K562 (cell line): ENCODE measurements around the gene PRTFDC1. TPM values are rescaled to one million over a fixed set of nuclear protein-coding genes. Genes with fewer than 3 reads are reported as not detected.
A peak's percentile ranks its signal among the peaks of the same experiment; 100 is the strongest.

Experiments used
- ARNT ChIP-seq, 2 experiments: fragments of 450-650 bp; IDR thresholded peaks; 2 replicates each; pipeline ENCODE4 v1.6.1; 2016; ENCODE audit warnings: mild to moderate bottlenecking in 1 of 2
- BRF1 ChIP-seq: IDR thresholded peaks from 3 replicates; pipeline ENCODE4 v1.6.1; 2011; ENCODE audit warnings: borderline replicate concordance, mild to moderate bottlenecking; ENCODE audit not compliant: insufficient read length; ENCODE audit errors: extremely low read depth
- CBX1 ChIP-seq: sonication (generic); IDR thresholded peaks from 2 replicates; pipeline ENCODE4 v1.6.1; 2016; ENCODE audit warnings: antibody characterized with exemption, low read depth, mild to moderate bottlenecking
- DPF2 ChIP-seq: fragments of 450-650 bp; IDR thresholded peaks from 2 replicates; pipeline ENCODE4 v1.6.1; 2016
- ERF ChIP-seq: fragments of 450-650 bp; formaldehyde crosslinking; IDR thresholded peaks from 2 replicates; pipeline ENCODE4 v1.4.0; 2020; ENCODE audit warnings: mild to moderate bottlenecking, mixed read lengths
- FOXM1 ChIP-seq, 2 experiments: fragments of 450-650 bp in 1 of 2; sonication (generic) in 1 of 2; formaldehyde crosslinking in 1 of 2; IDR thresholded peaks; 2 replicates each; pipeline versions ENCODE4 v1.6.1 to v1.9.0; 2017 to 2022; ENCODE audit warnings: low read depth in 2 of 2, mild to moderate bottlenecking in 2 of 2, missing genetic modification reagents in 1 of 2, moderate library complexity in 1 of 2
- HDGF ChIP-seq: fragments of 450-650 bp; IDR thresholded peaks from 2 replicates; pipeline ENCODE4 v1.6.1; 2016
- HNRNPUL1 ChIP-seq: fragments of 200-400 bp; formaldehyde crosslinking; IDR thresholded peaks from 2 replicates; pipeline ENCODE4 v1.6.1; 2017; ENCODE audit warnings: low read length
- KLF1 ChIP-seq: fragments of 450-650 bp; IDR thresholded peaks from 2 replicates; pipeline ENCODE4 v1.6.1; 2016; ENCODE audit warnings: missing genetic modification characterization, missing compliant biosample characterization
- NFATC3 ChIP-seq: fragments of 450-650 bp; IDR thresholded peaks from 2 replicates; pipeline ENCODE4 v1.6.1; 2017; ENCODE audit warnings: mild to moderate bottlenecking
- NFE2L1 ChIP-seq: fragments of 450-650 bp; IDR thresholded peaks from 2 replicates; pipeline ENCODE4 v1.6.1; 2016; ENCODE audit warnings: missing genetic modification characterization, low read depth, mild to moderate bottlenecking, missing compliant biosample characterization, moderate library complexity, borderline replicate concordance
- NRF1 ChIP-seq, 2 experiments: fragments of 450-650 bp; IDR thresholded peaks in 1 of 2; conservative IDR thresholded peaks in 1 of 2; 2 replicates each; pipeline ENCODE4 v1.6.1; 2014; ENCODE audit warnings: mild to moderate bottlenecking in 2 of 2
- RBM39 ChIP-seq: fragments of 200-400 bp; formaldehyde crosslinking; optimal IDR thresholded peaks from 2 replicates; pipeline ENCODE3; 2018; ENCODE audit warnings: low read depth, low read length
- TEAD4 ChIP-seq, 2 experiments: sonication (generic) in 1 of 2; formaldehyde crosslinking in 1 of 2; IDR thresholded peaks; 2 replicates each; pipeline versions ENCODE4 v1.6.1 to v1.8.0; 2012 to 2022; ENCODE audit warnings: borderline replicate concordance in 1 of 2, inconsistent platforms in 1 of 2, low read length in 1 of 2, mild to moderate bottlenecking in 1 of 2, missing genetic modification reagents in 1 of 2
- ZEB2 ChIP-seq: fragments of 450-650 bp; IDR thresholded peaks from 2 replicates; pipeline ENCODE4 v1.6.1; 2016
- ZNF175 ChIP-seq: fragments of 200-800 bp; sonication (Bioruptor generic); IDR thresholded peaks from 2 replicates; pipeline ENCODE4 v1.6.1; 2016; ENCODE audit warnings: low read depth, mild to moderate bottlenecking, missing genetic modification characterization, missing compliant biosample characterization
- ZNF217 ChIP-seq: sonication (generic); formaldehyde crosslinking; IDR thresholded peaks from 2 replicates; pipeline ENCODE4 v1.8.0; 2022; ENCODE audit warnings: mild to moderate bottlenecking, missing genetic modification reagents
- ZNF436 ChIP-seq: fragments of 250-450, 450-650 bp; sonication (Bioruptor Pico); formaldehyde crosslinking; IDR thresholded peaks from 2 replicates; pipeline ENCODE4 v1.7.0; 2020; ENCODE audit warnings: mild to moderate bottlenecking
- ZNF583 ChIP-seq: fragments of 250-450 bp; sonication (Bioruptor Pico); IDR thresholded peaks from 2 replicates; pipeline ENCODE4 v1.4.0; 2020
- ZZZ3 ChIP-seq: fragments of 450-650 bp; IDR thresholded peaks from 2 replicates; pipeline ENCODE4 v1.6.1; 2016; ENCODE audit warnings: antibody characterized with exemption, mild to moderate bottlenecking, moderate library complexity
- polyA plus RNA-seq, 8 experiments: library from polyadenylated mRNA; depleted of rRNA in 4 of 8; stranded (reverse) in 5 of 8; unstranded in 3 of 8; fragments of >200 nt; fragmentation: Nextera tagmentation in 2 of 8; fragmentation: Illumina TruSeq in 1 of 8; extraction: Ambion mirVana in 2 of 8; extraction: Trizol in 1 of 8; gene quantifications; 2 replicates each; pipeline versions ENCODE4 v1.2.1 to v1.2.3, GENCODE V29; 2011 to 2014; ENCODE audit warnings: inconsistent platforms in 1 of 8, missing spikeins in 1 of 8
- total RNA-seq, 7 experiments: library from RNA; depleted of rRNA in 6 of 7; stranded (reverse); fragments of >200 nt in 6 of 7; fragmentation: Illumina TruSeq in 2 of 7; extraction: Trizol in 2 of 7; gene quantifications; 2 replicates each; pipeline versions ENCODE4 v1.2.1 to v1.2.3, GENCODE V29; 2011 to 2021; ENCODE audit warnings: low replicate concordance in 1 of 7
- TF ChIP-seq, protein P1 (sequence below): conservative IDR thresholded peaks from 2 replicates; pipeline ENCODE4 v1.6.1; 2011; ENCODE audit warnings: low read depth, mild to moderate bottlenecking, low read length; ENCODE audit not compliant: control insufficient read depth
- TF ChIP-seq, protein P2 (sequence below): fragments of 450-650 bp; IDR thresholded peaks from 2 replicates; pipeline ENCODE4 v1.6.1; 2017; ENCODE audit warnings: antibody characterized with exemption
- TF ChIP-seq, protein P3 (sequence below): fragments of 450-650 bp; IDR thresholded peaks from 2 replicates; pipeline ENCODE4 v1.6.1; 2016
- TF ChIP-seq, protein P4 (sequence below): fragments of 450-650 bp; formaldehyde crosslinking; IDR thresholded peaks from 2 replicates; pipeline ENCODE4 v1.4.0; 2022; ENCODE audit warnings: missing genetic modification characterization

PRTFDC1 gene
- total and polyA plus RNA-seq, 9 of the 15 experiments (the other 6 are each of a cell fraction or from before 2014, with no cell fraction given) = 7.0 to 27.6 (median 10.0) TPM

DNA sequence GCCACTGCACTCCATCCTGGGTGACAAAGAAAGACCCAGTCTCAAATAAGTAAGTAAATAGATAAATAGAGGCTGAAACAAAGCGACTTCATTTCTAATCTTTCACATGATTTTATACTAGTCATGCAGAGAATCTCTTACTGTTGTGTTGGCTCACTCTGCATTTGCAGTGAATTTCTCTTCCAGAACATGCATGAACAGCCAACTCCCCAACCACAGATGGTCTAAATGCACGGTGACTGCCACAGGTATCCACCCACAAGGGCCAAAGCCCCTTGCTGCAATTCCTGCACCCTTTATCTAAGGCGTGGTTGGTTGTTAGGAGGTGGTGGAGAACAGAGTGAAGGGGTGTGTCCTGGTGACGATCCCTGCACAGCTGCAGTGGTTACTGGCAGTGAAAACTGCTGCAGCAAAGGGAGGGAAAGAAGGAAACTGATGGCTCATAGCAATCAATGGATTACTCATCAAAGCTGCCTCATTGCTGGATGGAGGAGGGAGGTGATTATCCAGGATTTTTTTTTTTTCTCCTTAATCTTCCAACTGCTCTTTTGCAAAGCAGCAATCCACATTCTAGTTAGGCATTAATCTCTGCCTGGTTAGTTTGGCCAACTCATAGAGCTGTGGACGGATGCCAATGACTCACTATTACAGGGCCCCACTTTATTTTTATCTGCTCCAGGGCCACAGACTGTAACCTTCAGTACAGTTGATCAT, 50.6 kb downstream of the PRTFDC1 start (continued):
- TF ChIP-seq DPF2 (peak; percentile 94), BRF1 (no peak), KLF1 (tag) (no peak), NFATC3 (peak; percentile 15; the same call in 1 of the 2 replicates), ZNF436 (no peak), NRF1 (conservative IDR thresholded peaks at IDR 0.05 in 1 of 2, IDR thresholded peaks at IDR 0.05 in 1 of 2) (peak; percentile 51 to 58), HNRNPUL1 (no peak), HDGF (no peak), ZNF583 (no peak), TEAD4 (IDR thresholded peaks at IDR 0.05; ENCODE audit: low read length) (0 out of 2 replicates have a peak, but pooled peaks have one; percentile 36), TEAD4 (CRISPR knock-in tag; IDR thresholded peaks at IDR 0.05; ENCODE audit: borderline replicate concordance) (no peak), ARNT (IDR thresholded peaks at IDR 0.05) (peak in 1 of 2 experiments; percentile 73; a peak in 1 of 4 replicates), ERF (no peak), ZNF217 (CRISPR knock-in tag) (no peak), NFE2L1 (no peak), ZNF175 (CRISPR knock-in tag) (no peak), ZZZ3 (no peak), ZEB2 (peak; percentile 61; the same call in 1 of the 2 replicates), FOXM1 (IDR thresholded peaks at IDR 0.05; ENCODE audit: low read depth) (no peak), FOXM1 (CRISPR knock-in tag; IDR thresholded peaks at IDR 0.05; ENCODE audit: low read depth) (no peak), RBM39 (no peak), CBX1 (no peak)
- TF ChIP-seq, protein P1, sequence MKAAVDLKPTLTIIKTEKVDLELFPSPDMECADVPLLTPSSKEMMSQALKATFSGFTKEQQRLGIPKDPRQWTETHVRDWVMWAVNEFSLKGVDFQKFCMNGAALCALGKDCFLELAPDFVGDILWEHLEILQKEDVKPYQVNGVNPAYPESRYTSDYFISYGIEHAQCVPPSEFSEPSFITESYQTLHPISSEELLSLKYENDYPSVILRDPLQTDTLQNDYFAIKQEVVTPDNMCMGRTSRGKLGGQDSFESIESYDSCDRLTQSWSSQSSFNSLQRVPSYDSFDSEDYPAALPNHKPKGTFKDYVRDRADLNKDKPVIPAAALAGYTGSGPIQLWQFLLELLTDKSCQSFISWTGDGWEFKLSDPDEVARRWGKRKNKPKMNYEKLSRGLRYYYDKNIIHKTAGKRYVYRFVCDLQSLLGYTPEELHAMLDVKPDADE = no peak
- TF ChIP-seq, protein P2, sequence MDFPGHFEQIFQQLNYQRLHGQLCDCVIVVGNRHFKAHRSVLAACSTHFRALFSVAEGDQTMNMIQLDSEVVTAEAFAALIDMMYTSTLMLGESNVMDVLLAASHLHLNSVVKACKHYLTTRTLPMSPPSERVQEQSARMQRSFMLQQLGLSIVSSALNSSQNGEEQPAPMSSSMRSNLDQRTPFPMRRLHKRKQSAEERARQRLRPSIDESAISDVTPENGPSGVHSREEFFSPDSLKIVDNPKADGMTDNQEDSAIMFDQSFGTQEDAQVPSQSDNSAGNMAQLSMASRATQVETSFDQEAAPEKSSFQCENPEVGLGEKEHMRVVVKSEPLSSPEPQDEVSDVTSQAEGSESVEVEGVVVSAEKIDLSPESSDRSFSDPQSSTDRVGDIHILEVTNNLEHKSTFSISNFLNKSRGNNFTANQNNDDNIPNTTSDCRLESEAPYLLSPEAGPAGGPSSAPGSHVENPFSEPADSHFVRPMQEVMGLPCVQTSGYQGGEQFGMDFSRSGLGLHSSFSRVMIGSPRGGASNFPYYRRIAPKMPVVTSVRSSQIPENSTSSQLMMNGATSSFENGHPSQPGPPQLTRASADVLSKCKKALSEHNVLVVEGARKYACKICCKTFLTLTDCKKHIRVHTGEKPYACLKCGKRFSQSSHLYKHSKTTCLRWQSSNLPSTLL = peak; percentile 54; the same call in 1 of the 2 replicates
- TF ChIP-seq, protein P3, sequence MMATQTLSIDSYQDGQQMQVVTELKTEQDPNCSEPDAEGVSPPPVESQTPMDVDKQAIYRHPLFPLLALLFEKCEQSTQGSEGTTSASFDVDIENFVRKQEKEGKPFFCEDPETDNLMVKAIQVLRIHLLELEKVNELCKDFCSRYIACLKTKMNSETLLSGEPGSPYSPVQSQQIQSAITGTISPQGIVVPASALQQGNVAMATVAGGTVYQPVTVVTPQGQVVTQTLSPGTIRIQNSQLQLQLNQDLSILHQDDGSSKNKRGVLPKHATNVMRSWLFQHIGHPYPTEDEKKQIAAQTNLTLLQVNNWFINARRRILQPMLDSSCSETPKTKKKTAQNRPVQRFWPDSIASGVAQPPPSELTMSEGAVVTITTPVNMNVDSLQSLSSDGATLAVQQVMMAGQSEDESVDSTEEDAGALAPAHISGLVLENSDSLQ = peak; percentile 78
- TF ChIP-seq, protein P4, sequence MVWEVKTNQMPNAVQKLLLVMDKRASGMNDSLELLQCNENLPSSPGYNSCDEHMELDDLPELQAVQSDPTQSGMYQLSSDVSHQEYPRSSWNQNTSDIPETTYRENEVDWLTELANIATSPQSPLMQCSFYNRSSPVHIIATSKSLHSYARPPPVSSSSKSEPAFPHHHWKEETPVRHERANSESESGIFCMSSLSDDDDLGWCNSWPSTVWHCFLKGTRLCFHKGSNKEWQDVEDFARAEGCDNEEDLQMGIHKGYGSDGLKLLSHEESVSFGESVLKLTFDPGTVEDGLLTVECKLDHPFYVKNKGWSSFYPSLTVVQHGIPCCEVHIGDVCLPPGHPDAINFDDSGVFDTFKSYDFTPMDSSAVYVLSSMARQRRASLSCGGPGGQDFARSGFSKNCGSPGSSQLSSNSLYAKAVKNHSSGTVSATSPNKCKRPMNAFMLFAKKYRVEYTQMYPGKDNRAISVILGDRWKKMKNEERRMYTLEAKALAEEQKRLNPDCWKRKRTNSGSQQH (CRISPR knock-in tag) = no peak
